Stimulated activated CD4-positive, alpha-beta T cell treated with anti-CD3 and anti-CD28 coated beads, Interleukin-1b, Interleukin-23, amount 100 ng/mL, for 24 hours (primary cell): ENCODE results near the gene FOXL1.
"Not testable (repeated sequence)": the region's sequence is repeated elsewhere in the genome, so short reads cannot be mapped to it uniquely, and the experiment has no call there.

Source experiments
- DNase-seq, 4 experiments: peaks; one replicate each; pipeline ENCODE4 v3.0.0-alpha.2; 2020; ENCODE audit warnings: low read depth in 4 of 4, low spot score in 1 of 4

Gene FOXL1

GRCh38 chr16:86580791-86581170, 2.4 kb downstream of the FOXL1 start:
- DNase-seq, result no peak

DNA sequence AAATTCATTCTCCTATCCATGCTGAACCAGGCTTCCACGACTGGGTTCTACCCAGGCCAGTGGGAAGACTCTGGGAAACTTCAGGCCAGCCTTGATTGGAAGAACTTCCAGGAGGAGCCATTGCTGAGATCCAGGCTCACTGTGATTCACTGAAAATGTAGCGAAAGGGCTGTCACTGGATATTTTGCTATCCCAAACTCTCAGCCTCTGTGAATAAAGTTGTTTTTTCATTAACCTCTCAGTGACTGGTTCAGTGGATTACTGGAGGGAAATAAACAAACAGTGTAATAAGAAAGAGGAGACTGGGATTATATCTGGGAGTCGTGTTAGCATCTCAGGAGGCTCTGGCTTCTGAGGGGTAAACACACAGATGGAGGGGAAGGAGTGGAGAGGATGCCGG, 3.1 kb downstream of the FOXL1 start:
- no peak for DNase-seq

GRCh38 chr16:86584071-86584685, 5.8 kb downstream of the FOXL1 start:
- no peak for DNase-seq

DNA sequence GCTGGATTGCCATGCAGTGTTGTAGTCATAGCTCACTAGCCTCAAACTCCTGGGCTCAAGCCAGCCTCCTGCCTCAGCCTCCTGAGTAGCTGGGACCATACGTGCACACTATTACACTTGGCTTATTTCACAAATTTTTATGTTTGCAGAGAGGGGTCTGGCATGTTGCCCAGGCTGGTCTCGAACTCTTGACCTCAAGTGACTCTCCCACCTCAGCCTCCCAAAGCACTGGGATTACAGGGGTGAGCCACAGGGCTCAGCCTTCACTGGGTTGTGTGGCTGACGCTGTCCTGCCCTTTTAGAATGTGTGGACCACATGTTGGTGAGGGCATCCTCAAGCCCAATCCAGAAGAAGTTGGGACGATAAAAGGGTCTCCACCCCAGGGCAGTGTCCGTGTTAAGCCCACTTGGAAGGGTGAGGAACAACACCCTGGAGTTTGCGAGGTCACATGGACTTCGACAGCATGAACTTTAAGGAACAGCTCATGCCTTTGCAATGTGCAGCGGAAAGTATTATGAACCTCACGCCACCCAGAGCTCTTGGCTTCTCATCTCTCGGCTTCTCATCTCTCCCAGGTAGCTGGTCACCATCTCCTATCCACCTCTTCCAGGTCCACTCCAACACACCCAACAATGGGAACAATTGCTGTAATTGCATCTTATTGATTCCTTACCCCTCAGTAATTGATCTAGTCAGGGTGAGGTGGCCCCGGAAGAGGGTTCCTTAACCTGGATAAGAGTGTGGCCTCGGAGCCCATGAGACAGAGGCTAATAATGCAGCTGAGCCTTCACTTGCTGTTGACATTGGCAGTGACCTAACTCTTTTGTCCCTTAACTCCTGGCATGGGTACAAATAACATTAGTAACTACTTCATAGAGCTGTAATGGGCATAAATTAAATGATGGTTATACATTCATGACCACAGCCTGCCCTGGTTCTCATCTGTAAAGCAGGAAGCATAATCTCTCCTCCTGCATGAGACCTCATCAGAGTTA, 6.7 kb downstream of the FOXL1 start:
- no peak for DNase-seq

DNA sequence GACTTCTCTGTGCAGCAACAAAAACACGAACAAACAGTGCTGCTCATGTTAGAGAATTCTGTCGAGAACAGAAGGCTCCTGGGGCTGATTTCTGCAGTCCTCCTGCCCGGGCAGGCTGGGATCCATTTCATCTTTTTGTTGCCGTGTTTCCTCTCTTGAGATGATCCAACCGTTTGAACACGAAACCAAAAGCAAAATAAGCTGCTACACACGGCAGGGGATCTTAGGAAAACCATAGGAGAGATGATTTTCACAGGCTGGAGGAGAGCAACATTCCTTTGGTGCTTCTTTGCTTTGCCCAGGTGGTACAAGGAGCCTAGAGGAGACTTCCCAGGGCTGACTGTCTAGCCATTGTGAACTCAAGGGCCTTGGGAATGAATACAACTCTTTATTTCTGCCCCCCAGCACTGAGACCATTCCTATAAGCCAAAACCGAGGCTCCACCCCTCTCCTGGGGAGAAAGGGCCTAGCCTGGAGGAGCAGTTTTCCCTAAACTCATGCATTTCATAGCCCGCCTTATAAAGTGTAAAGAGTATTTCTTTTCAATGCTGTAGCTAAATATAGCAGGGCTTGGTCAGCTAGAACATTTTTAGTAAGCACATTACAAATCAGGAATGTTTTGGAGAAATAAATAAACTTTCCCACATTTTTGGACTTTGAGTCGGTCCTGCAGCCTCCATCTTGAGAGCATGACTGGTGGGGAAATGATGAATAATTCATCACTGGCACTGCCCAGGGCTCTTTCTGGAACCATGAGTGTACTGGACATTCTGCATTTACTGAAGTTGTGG, 7.7 kb downstream of the FOXL1 start:
- DNase-seq, result no peak

DNA sequence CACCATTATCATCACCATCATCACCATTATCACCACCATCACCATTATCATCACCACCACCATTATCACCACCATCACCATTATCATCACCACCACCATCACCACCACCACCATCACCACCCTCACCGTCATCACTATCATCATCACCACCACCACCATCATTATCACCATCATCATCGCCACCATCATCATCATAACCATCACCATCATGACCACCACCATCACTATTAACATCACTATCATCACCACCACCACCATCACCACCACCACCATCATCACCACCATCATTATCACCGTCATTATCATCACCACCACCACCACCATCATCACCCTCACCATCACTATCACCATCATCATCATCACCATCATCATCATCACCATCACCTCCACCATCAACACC, 9.1 kb downstream of the FOXL1 start:
- DNase-seq, result no peak

DNA sequence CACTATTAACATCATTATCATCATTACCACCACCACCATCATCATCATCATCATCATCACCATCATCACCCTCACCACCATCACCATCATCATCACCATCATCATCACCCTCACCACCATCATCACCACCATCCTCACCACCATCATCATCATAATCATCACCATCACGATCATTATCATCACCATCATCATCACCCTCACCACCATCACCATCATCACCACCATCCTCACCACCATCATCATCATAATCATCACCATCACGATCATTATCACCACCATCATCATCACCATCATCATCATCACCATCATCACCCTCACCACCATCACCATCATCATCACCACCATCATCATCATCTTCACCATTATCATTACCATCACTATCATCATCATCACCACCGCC, 9.6 kb downstream of the FOXL1 start:
- DNase-seq, result not testable (repeated sequence)

DNA sequence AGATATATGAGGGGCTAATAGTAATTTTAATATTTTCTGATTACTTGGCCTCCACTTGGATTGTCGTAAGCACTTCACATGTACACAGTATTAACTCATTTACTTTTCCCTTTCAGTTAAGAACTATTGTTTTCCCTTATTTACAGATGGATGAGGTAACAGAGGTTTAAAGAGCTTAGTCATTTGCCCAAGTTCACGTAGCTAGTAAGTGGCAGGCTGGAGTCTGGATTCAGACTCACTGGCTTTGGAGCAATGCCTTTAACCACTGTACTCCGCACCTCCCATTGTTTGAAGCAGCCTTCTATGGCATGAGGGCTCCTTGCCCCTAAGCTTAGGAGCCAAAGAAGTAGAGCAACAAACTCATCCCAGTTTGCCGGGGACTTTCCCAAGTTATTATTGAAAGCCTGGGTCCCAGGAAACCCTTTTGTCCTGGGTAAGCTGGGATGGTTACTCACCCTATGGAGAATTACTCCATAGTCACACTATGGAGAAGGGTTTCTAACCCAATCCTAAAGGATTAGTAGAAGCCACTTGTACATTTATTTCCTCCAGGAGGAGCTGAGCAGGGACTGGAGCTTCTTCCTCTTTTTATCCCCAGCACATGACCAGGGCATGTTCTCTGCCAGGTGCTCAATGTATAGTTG, 12.3 kb downstream of the FOXL1 start:
- no peak for DNase-seq

- DNase-seq, result no peak
Measured at GRCh38 chr16:86591270-86591669, 12.9 kb downstream of the FOXL1 start.

- DNase-seq, result no peak
Measured at GRCh38 chr16:86593913-86594620, 15.7 kb downstream of the FOXL1 start.

GRCh38 chr16:86594721-86595120, 16.4 kb downstream of the FOXL1 start:
- DNase-seq, result no peak

GRCh38 chr16:86595983-86596605, 17.7 kb downstream of the FOXL1 start:
- DNase-seq, result no peak

GRCh38 chr16:86597126-86597879, 19.0 kb downstream of the FOXL1 start:
- no peak for DNase-seq

- DNase-seq, result no peak
Measured at GRCh38 chr16:86597880-86598606, 19.7 kb downstream of the FOXL1 start.

DNA sequence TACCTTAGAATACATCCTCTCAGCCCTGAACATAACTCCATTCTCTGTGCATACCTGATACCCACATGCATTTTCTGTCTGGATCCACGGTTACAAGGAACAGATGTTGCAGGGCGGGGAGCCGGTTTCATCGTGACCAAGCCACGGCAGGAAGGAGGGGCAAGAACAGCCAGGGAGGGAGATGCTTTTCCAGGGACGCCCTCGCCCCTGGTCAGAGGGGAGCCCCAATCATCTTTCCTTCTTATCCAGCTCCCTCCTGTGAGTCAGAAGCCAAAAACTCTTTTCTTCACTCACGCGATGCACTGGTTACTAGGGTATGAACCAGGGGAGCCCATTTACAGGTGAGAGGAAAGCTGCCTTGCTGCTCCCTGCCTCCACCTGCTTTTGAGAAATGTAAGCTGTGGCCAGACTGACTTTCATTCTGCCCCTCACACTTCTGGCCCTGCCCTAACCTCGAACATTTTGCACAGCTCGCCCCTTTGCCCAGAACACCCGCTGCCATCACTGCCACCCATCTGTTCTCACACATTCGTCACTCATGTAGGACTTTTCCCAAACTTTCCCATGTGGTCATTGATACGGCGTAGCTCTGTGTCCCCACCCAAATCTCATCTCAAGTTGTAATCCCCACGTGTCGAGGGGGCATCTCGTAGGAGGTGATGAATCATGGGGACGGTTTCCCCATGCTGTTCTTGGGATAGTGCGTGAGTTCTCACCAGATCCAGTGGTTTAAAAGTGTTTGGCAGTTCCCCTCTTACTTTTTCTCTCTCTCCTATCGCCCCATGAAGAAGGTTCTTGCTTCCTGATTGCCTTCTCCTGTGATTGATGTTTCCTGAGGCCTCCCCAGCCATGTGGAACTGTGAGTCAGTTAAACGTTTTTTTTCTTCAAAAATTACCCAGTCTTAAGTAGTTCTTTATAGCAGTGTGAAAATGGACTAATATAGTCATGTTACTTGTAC, 20.5 kb downstream of the FOXL1 start:
- DNase-seq, result no peak

GRCh38 chr16:86601356-86601755, 23.0 kb downstream of the FOXL1 start:
- DNase-seq, result no peak

DNA sequence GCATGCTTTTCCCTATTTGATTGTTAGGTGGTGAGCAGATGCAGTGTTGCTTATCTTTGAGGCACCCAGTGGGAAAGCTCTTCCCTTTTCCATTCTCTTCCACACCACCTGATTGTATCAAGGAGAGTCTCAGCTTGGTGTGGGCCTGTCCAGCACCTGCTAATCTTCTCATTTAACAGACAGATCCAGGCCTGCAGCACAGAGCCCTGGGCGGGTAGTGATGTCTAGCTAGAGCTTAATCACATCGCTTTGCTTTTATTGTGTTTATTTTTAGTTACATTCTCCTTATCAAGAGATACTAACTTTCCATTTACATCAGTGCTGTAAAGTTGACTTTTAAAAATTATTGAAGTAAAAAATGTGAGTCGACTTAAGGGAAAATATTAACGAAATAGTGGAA, 24.2 kb downstream of the FOXL1 start:
- no peak for DNase-seq
